HG02763 (cell line): ENCODE data around the gene CATSPER4.

Experiments used
- ATAC-seq: cut with Tn5 transposase; IDR thresholded peaks from one replicate; pipeline ENCODE4 v1.9.1; 2021; ENCODE audit warnings: mild to moderate bottlenecking, moderate library complexity; ENCODE audit not compliant: unreplicated experiment

The CATSPER4 gene

GRCh38 chr1:26164036-26164860 lies 26.2 kb upstream of the CATSPER4 start:
- no peak for ATAC-seq

DNA sequence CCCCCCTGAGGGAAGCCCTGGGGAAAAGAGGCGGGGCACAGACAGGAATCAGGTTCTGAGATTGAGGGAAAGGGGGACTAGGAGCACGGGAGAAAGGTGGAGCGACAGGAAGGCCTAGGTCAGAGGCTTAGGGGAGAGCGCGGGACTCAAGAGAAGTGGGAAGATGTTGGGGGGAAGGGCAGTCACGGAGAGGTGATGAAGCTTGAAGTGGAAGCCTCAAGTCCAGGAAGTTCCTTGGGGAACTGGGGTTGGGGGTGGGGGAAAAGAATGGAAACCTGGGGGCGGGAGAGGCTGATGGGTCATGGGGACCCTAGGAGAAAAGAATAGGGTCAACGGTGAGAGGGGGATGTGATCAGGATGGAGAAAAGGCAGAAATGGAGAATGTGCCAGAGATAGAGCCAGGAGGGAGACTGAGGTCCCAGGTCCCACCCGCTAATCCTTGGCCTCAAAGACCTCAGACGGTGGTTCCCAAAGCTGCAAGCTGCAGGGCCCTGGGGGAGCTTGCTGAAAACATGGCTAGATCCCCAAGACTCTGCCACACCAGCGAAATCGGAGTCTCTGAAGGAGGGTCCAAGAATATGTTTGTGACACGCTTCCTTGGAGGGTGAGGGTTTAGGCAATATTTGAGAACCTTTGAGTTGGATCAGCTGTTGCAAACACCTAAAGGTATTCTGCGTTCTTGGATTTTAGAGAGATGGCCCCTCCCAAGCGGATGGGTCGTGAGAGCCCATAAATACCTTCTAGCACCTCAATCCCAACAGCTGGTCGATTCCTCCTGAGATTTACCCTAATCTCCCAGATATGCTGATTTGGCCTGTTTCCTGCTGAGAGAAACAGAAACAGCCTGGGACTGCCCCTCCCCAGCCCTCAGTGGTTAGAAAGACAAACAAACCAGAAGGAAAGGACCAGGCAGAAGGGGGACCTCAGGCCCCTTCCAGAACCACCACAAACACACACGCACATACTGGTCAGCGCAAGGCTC lies 25.2 kb upstream of the CATSPER4 start:
- no peak for ATAC-seq

- no peak for ATAC-seq
Observed at GRCh38 chr1:26166719-26167281, 23.6 kb upstream of the CATSPER4 start.

- no peak for ATAC-seq
Observed at GRCh38 chr1:26168410-26169197, 21.8 kb upstream of the CATSPER4 start, which contains the start of gene C1orf232. Gene C1orf232 (minus strand): TSS chr1:26168963. CDS start chr1:26168499, 464 bp downstream.

DNA sequence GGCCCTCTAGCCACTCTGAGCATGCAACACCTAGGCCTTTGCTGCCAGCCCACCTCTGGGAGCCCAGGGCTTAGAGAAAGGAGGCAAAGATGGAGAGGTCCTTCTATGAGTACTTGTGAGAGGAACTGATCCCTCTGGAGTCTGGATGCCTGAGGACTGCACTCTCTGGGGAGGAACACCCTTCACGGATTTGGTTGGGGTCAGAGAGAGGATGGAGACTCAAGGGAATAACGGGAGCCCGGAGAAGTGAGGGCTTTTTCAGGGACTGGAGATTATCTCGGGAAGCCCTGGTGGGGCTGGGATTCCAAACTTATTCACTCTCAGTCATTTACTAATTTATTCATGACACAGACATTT lies 21.2 kb upstream of the CATSPER4 start:
- ATAC-seq = no peak

- ATAC-seq = peak; percentile 80
Observed at GRCh38 chr1:26169669-26170471, 20.5 kb upstream of the CATSPER4 start, which contains the start of gene ZNF593. Gene ZNF593 (plus strand): TSS chr1:26169908. CDS start chr1:26169984, 76 bp downstream.

- ATAC-seq = no peak
Observed at GRCh38 chr1:26170472-26170821, 20.0 kb upstream of the CATSPER4 start.

DNA sequence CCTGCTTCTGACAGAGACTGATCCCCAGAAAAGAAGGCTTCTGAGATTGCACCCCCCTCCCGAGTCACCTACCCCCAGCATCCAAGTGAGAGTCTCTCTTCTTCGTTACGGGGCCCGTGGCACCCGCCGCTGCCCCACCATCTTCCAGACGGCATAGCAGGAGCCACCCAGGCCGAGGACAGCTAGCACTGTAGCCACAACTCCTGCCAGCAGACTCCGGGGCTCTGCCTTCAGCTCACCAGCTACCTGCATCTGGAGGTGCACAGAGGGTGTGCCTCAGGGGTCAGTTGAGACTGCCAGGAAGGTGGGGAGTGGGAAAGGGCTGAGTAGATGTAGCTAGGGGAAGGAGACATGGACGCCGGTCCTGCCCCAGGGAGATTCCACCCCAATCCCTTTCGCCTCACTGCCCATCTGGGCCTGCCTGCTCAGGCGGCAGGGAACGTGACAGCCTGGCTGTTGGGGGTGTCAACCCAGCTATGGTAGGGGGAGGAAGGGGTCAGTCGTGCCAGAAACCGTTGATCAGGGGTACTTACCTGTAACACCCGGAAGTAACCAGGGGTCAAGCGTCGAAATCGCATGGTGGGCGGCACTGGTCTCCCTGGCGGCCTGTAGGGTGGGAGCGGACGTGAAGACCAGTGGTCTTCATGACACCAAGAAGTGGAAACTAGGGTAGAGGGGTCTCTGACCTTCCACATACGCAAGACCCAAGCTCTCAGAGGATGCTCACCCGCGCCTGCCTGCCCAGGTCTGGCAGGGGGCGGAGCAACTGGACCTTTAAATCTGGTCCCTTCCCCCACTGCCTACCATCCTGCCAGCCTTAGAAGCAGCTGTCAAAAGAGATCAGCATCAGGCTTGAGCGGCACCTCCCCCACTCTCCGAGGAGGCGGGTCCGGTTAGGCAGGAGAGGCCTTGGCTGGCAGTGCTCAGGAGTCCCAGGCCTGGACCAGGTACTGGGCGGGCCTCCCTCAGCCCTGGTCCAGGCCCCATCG lies 19.0 kb upstream of the CATSPER4 start, which contains the start of gene ZNF593OS:
Gene ZNF593OS, minus strand, starts transcription at position 749 of the 989 bp plus-strand sequence. Its CDS starts 171 bp downstream, at position 578.
- no peak for ATAC-seq

GRCh38 chr1:26175346-26175745 lies 15.1 kb upstream of the CATSPER4 start:
- ATAC-seq = no peak

GRCh38 chr1:26177182-26177684 lies 13.2 kb upstream of the CATSPER4 start, which contains the start of gene CNKSR1:
Gene CNKSR1 (plus strand): TSS chr1:26177491. CDS start chr1:26177548, 57 bp downstream.
- no peak for ATAC-seq

- ATAC-seq = no peak
Observed at GRCh38 chr1:26180010-26180506, 10.3 kb upstream of the CATSPER4 start.

DNA sequence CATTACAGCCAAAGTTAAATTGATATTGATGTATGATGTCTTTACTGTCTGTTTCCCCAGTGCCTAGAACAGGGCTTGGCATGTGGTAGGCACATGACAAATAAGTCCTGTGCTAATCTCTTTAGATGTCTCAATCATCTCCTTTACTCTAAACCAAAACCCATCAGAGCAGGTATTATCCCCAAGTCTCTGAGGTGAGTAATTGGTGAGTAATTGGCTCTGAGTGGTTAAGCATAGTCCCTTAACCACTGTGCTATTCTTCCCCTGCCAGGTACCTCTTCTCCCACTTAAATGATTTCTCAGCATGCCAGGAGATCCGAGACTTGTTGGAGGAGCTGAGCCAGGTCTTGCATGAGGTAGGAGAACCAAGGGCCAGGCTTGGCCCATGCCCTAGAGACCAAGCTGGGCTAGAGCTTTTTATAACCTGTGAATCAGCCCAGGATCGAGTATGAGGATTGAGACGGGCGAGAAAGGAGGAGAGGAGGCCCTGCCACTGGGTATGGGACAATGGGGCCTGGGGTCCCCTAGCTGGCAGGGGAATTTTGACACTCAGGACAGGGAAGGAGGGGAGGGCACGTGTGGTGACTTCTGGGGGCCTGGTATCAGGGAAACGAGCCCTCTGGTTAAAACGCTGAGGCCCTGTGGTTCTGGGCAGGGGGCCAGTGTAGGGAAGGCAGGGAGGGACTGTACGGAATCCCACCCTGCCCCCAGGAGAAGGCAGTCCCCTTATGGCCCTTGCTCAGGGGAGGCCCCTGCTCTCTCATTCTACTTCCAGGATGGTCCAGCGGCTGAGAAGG lies 8.6 kb upstream of the CATSPER4 start:
- ATAC-seq = no peak

DNA sequence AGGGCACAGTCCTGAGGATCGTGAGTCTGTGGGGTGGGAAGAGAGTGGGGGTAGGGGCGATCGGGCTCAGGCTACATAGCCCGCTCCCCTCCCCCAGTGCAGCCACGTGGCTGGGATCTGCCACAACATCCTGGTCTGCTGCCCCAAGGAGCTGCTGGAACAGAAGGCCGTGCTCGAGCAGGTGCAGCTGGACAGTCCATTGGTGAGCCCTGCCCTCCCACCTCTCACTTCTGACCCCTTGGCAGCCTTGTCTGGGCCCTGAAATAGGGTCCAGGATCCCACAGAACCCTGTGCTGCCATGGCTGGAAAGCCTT lies 8.1 kb upstream of the CATSPER4 start:
- no peak for ATAC-seq

- no peak for ATAC-seq
Observed at GRCh38 chr1:26184086-26184485, 6.3 kb upstream of the CATSPER4 start.

- ATAC-seq = no peak
Observed at GRCh38 chr1:26184883-26185282, 5.5 kb upstream of the CATSPER4 start.

- ATAC-seq = no peak
Observed at GRCh38 chr1:26187882-26188281, 2.5 kb upstream of the CATSPER4 start.

GRCh38 chr1:26188477-26188876 lies 1.9 kb upstream of the CATSPER4 start:
- ATAC-seq = no peak
